GM23248 (cell line): ENCODE results near the gene RACK1.

Experiments
- EZH2 ChIP-seq: fragments of 200-600 bp; sonication (generic); IDR thresholded peaks from 2 replicates; pipeline ENCODE4 v1.6.1; 2018; ENCODE audit warnings: antibody characterized with exemption, mild to moderate bottlenecking; ENCODE audit not compliant: insufficient read depth, poor library complexity, severe bottlenecking
- EZH2phosphoT487 ChIP-seq: fragments of 200-600 bp; sonication (generic); IDR thresholded peaks from 2 replicates; pipeline ENCODE4 v1.6.1; 2018; ENCODE audit warnings: antibody characterized with exemption, moderate library complexity, mild to moderate bottlenecking, low read depth; ENCODE audit not compliant: insufficient read depth

GRCh38 chr5:181261320-181262049, 17.8 kb upstream of the RACK1 start:
- no peak for TF ChIP-seq EZH2
- no peak for TF ChIP-seq EZH2phosphoT487
